DND-41 (cell line): ENCODE results near the gene ACAD9.
A peak's percentile ranks its signal among the peaks of the same experiment; 100 is the strongest.
"Not testable (repeated sequence)": the region's sequence is repeated elsewhere in the genome, so short reads cannot be mapped to it uniquely, and the experiment has no call there.

Source experiments
- ATAC-seq: fragments of 200-7000 bp; cut with Tn5 transposase; 3 replicates; pipeline ENCODE4 v1.9.1; 2021; ENCODE audit warnings: low read depth; ENCODE audit not compliant: insufficient read depth
- DNase-seq: peaks from one replicate; pipeline ENCODE4 v3.0.0-alpha.2; 2020
- H2AFZ ChIP-seq: 2 replicates; pipeline ENCODE4 v1.6.0; 2012; ENCODE audit warnings: low read depth, low read length
- H3K27ac ChIP-seq: 2 replicates; pipeline ENCODE4 v1.5.1; 2012; ENCODE audit warnings: low read length, inconsistent platforms
- H3K27me3 ChIP-seq: fragments of 200-600 bp; sonication (generic); 2 replicates; pipeline ENCODE4 v1.6.0; 2012; ENCODE audit warnings: low read length, mild to moderate bottlenecking, inconsistent platforms; ENCODE audit not compliant: insufficient read depth, poor library complexity
- H3K36me3 ChIP-seq: 2 replicates; pipeline ENCODE4 v1.5.1; 2012; ENCODE audit warnings: low read length, inconsistent platforms; ENCODE audit not compliant: insufficient read depth
- H3K4me1 ChIP-seq: 2 replicates; pipeline ENCODE4 v1.5.1; 2012; ENCODE audit warnings: mild to moderate bottlenecking, low read length; ENCODE audit not compliant: insufficient read depth
- H3K4me2 ChIP-seq: 2 replicates; pipeline ENCODE4 v1.6.0; 2012; ENCODE audit warnings: mild to moderate bottlenecking, moderate library complexity, low read length, inconsistent platforms; ENCODE audit not compliant: insufficient read depth
- H3K4me3 ChIP-seq, 2 experiments: fragments of 200-600 bp in 1 of 2; shearing (Covaris generic) in 1 of 2; 2 replicates each; pipeline ENCODE4 v1.5.1; 2012 to 2016; ENCODE audit warnings: inconsistent platforms in 2 of 2, low read length in 2 of 2, mild to moderate bottlenecking in 2 of 2, low read depth in 1 of 2, moderate library complexity in 1 of 2
- H3K79me2 ChIP-seq: 2 replicates; pipeline ENCODE4 v1.6.0; 2012; ENCODE audit warnings: low read length, inconsistent platforms; ENCODE audit not compliant: insufficient read depth
- H3K9ac ChIP-seq: 2 replicates; pipeline ENCODE4 v1.6.0; 2012; ENCODE audit warnings: low read depth, mild to moderate bottlenecking, inconsistent platforms, low read length, moderate library complexity
- H3K9me3 ChIP-seq: 2 replicates; pipeline ENCODE4 v1.5.1; 2012; ENCODE audit warnings: low read length, moderate library complexity, mild to moderate bottlenecking, inconsistent platforms; ENCODE audit not compliant: insufficient read depth, severe bottlenecking
- H4K20me1 ChIP-seq: 2 replicates; pipeline ENCODE4 v1.6.0; 2012; ENCODE audit warnings: low read length; ENCODE audit not compliant: insufficient read depth
- CTCF ChIP-seq: IDR thresholded peaks from 2 replicates; pipeline ENCODE4 v1.5.1; 2012; ENCODE audit warnings: borderline replicate concordance, low read length, moderate library complexity, mild to moderate bottlenecking; ENCODE audit not compliant: poor library complexity, severe bottlenecking; ENCODE audit errors: extremely low read depth
- EZH2 ChIP-seq: IDR thresholded peaks from 3 replicates; pipeline ENCODE4 v1.6.1; 2012; ENCODE audit warnings: borderline replicate concordance, low read depth, mild to moderate bottlenecking, moderate library complexity, low read length, inconsistent platforms; ENCODE audit not compliant: severe bottlenecking

The ACAD9 gene

DNA sequence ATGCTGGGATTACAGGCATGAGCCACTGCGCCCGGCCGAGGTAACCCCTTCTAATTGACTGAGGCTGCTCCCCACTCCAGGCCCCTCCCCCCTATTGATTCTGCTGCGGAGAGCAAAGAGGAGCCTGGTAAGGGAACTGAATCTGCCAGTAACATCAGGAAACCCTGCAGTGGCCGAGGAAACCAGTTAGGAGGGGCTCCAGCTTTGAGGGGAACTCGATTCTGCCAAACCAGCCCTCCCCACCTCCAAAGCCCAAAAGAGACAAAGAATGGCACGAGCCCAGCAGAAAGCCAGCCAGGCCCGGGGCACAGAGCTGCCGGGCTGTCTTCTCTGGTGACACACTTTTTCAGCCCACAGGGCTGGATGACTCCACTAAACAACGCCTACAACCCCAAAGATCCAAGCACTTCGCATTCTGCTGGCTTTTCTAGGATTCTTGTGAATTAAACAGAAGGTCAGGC lies 15.0 kb upstream of the ACAD9 start:
- Histone ChIP-seq H3K4me1 (no peaks in the 10 kb centered on the region), H3K27ac (no peak overlapping the region), H3K9ac (no peak overlapping the region), H3K9me3 (peaks cover 17% of the 10 kb centered on the region), H3K79me2 (no peaks in the 10 kb centered on the region), H2AFZ (no peak overlapping the region), H3K4me2 (no peak overlapping the region), H4K20me1 (no peaks in the 10 kb centered on the region), H3K36me3 (peaks cover 5% of the 10 kb centered on the region; the same call in 1 of the 2 replicates), H3K27me3 (no peaks in the 10 kb centered on the region), H3K4me3 (no peak overlapping the region)
- TF ChIP-seq EZH2 (no peak), CTCF (no peak)
- no peak for DNase-seq
- no peak for ATAC-seq

DNA sequence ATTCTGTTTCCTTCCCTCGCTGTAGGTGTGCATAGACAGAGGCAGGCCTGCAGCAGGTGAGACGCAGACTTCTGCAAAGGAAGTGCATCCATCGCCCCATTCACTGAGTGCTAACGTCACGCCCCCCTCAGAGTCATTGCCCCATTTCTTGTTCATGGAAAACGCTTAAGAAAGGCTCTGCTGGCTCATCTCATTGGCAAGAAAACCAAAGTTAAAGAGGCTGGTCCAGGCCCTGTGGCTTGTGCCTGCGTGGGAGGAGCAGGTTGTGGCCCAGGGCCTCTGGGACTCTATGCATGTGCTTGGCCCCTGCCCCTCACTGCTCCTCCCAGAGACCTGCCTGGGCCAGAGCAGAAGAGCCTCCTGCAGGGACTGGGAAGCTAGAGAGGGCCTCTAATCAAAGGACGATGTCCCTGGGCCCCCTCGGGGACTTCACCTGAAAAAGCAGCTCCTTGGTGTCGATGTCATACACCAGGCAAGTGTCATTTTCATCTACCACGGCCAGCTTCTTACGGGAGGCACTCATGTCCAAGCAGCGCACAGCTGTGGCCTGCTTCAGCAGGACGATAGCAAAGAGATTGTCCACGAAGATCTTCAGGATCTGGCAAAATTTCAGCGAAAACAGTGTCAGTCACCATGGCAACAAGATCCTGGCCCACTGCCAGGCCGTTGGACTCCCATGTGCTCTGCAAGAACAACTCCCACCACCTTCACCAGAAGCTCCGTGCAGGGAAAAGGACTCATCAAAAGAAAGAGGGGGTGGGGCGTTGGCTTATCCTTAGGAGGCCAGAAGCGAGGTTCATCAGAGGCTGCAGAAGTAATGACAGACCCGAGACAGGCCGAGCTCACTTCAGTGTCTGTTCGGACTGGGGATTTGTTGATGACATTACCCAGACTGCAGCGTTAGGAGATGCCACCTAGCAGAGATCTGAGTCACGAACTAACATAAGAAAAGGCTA lies 14.3 kb upstream of the ACAD9 start:
- not testable (repeated sequence) for H3K27me3 ChIP-seq, H3K4me2 ChIP-seq, H3K4me1 ChIP-seq

GRCh38 chr3:128867200-128868125 lies 12.0 kb upstream of the ACAD9 start:
- no peak overlapping the region for H3K9ac ChIP-seq
- no peaks in the 10 kb centered on the region for H3K4me1 ChIP-seq
- no peaks in the 10 kb centered on the region for H4K20me1 ChIP-seq
- DNase-seq (peak; percentile 22), ATAC-seq (peak; percentile 59)
- no peaks in the 10 kb centered on the region for H3K79me2 ChIP-seq
- no peak overlapping the region for H3K27ac ChIP-seq
- no peaks in the 10 kb centered on the region for H3K9me3 ChIP-seq
- H3K4me3 ChIP-seq, result no peak overlapping the region
- no peak overlapping the region for H2AFZ ChIP-seq
- H3K36me3 ChIP-seq, result no peaks in the 10 kb centered on the region
- no peak overlapping the region for H3K4me2 ChIP-seq
- H3K27me3 ChIP-seq, result no peaks in the 10 kb centered on the region
- no peak for TF ChIP-seq CTCF
- TF ChIP-seq EZH2, result no peak

More for the DNA sequence above, 14.3 kb upstream of the ACAD9 start:
- H3K79me2 ChIP-seq, ATAC-seq, H3K9ac ChIP-seq, H4K20me1 ChIP-seq, H3K4me3 ChIP-seq, H2AFZ ChIP-seq, DNase-seq, H3K36me3 ChIP-seq, H3K27ac ChIP-seq: not testable (repeated sequence)
- H3K9me3 ChIP-seq, result peaks cover 10% of the 10 kb centered on the region

GRCh38 chr3:128870347-128870746 lies 9.1 kb upstream of the ACAD9 start:
- H3K79me2 ChIP-seq, result no peaks in the 10 kb centered on the region
- no peak overlapping the region for H3K4me2 ChIP-seq
- H3K27me3 ChIP-seq, result no peaks in the 10 kb centered on the region
- TF ChIP-seq CTCF (no peak), EZH2 (no peak)
- H3K27ac ChIP-seq, result no peak overlapping the region
- H3K9ac ChIP-seq, result no peak overlapping the region
- H3K9me3 ChIP-seq, result no peaks in the 10 kb centered on the region
- H3K36me3 ChIP-seq, result no peaks in the 10 kb centered on the region
- no peak overlapping the region for H3K4me3 ChIP-seq
- H4K20me1 ChIP-seq, result no peaks in the 10 kb centered on the region
- DNase-seq, result no peak
- no peak overlapping the region for H2AFZ ChIP-seq
- H3K4me1 ChIP-seq, result no peaks in the 10 kb centered on the region
- ATAC-seq, result no peak
